ENCODE data around the gene HMG20A. TPM values are rescaled to one million over a fixed set of nuclear protein-coding genes. Genes with fewer than 3 reads are reported as not detected.

Gene HMG20A
- total RNA-seq, 1 donor, result 30.8 TPM

- no peak overlapping the region for H3K4me2 ChIP-seq (ENCODE audit: insufficient read depth, low read length)
- no peak overlapping the region for H2AFZ ChIP-seq (ENCODE audit: low read length)
- peaks cover 8% of the 10 kb centered on the region for H3K27me3 ChIP-seq (ENCODE audit: insufficient read depth, low read length)
- no peaks in the 10 kb centered on the region for H3K9me3 ChIP-seq (ENCODE audit: low read depth, low read length)
- TF ChIP-seq CTCF (IDR thresholded peaks at IDR 0.05; ENCODE audit: extremely low read depth, low read depth, low read length), result no peak
- no peak for DNase-seq (ENCODE audit: insufficient read length, low spot score, missing footprints)
- H3K4me3 ChIP-seq (ENCODE audit: insufficient read depth, low read length), result no peak overlapping the region
- no peaks in the 10 kb centered on the region for H3K79me2 ChIP-seq (ENCODE audit: insufficient read depth, low read length)
- no peaks in the 10 kb centered on the region for H4K20me1 ChIP-seq (ENCODE audit: insufficient read depth, low read length)
- H3K27ac ChIP-seq (ENCODE audit: low read depth, low read length), result no peak overlapping the region
- no peaks in the 10 kb centered on the region for H3K36me3 ChIP-seq (ENCODE audit: insufficient read depth, low read length)
- peaks cover 7% of the 10 kb centered on the region for H3K4me1 ChIP-seq (ENCODE audit: insufficient read depth, low read length)
Observed at GRCh38 chr15:77532067-77532710, 111.5 kb downstream of the HMG20A start.

- Histone ChIP-seq H2AFZ (ENCODE audit: low read length) (no peak overlapping the region), H3K79me2 (ENCODE audit: insufficient read depth, low read length) (no peaks in the 10 kb centered on the region), H3K4me3 (ENCODE audit: insufficient read depth, low read length) (no peak overlapping the region), H3K4me1 (ENCODE audit: insufficient read depth, low read length) (no peaks in the 10 kb centered on the region), H3K4me2 (ENCODE audit: insufficient read depth, low read length) (no peak overlapping the region), H3K27ac (ENCODE audit: low read depth, low read length) (no peak overlapping the region), H3K27me3 (ENCODE audit: insufficient read depth, low read length) (peaks cover 8% of the 10 kb centered on the region), H3K9me3 (ENCODE audit: low read depth, low read length) (no peaks in the 10 kb centered on the region), H4K20me1 (ENCODE audit: insufficient read depth, low read length) (no peaks in the 10 kb centered on the region), H3K36me3 (ENCODE audit: insufficient read depth, low read length) (no peaks in the 10 kb centered on the region)
- DNase-seq (ENCODE audit: insufficient read length, low spot score, missing footprints), result no peak
- no peak for TF ChIP-seq CTCF (IDR thresholded peaks at IDR 0.05; ENCODE audit: extremely low read depth, low read depth, low read length)
Observed at GRCh38 chr15:77532846-77533245, 112.2 kb downstream of the HMG20A start.

- TF ChIP-seq CTCF (IDR thresholded peaks at IDR 0.05; ENCODE audit: extremely low read depth, low read depth, low read length), result no peak
- no peak overlapping the region for H3K4me3 ChIP-seq (ENCODE audit: insufficient read depth, low read length)
- H3K27ac ChIP-seq (ENCODE audit: low read depth, low read length), result no peak overlapping the region
- H3K4me2 ChIP-seq (ENCODE audit: insufficient read depth, low read length), result no peak overlapping the region
- no peak overlapping the region for H2AFZ ChIP-seq (ENCODE audit: low read length)
- no peaks in the 10 kb centered on the region for H3K36me3 ChIP-seq (ENCODE audit: insufficient read depth, low read length)
- DNase-seq (ENCODE audit: insufficient read length, low spot score, missing footprints), result no peak
- peaks cover 8% of the 10 kb centered on the region for H3K27me3 ChIP-seq (ENCODE audit: insufficient read depth, low read length)
- H3K9me3 ChIP-seq (ENCODE audit: low read depth, low read length), result no peaks in the 10 kb centered on the region
- no peaks in the 10 kb centered on the region for H3K79me2 ChIP-seq (ENCODE audit: insufficient read depth, low read length)
- no peaks in the 10 kb centered on the region for H4K20me1 ChIP-seq (ENCODE audit: insufficient read depth, low read length)
- no peaks in the 10 kb centered on the region for H3K4me1 ChIP-seq (ENCODE audit: insufficient read depth, low read length)
Observed at GRCh38 chr15:77533578-77534430, 113.1 kb downstream of the HMG20A start.

Other genes starting within 250 kb of the HMG20A start
- gene PEAK1, start 784 bp upstream of the HMG20A start, total RNA-seq, result 128 and 133 TPM in 2 replicates
- under 0.01 and 1.1 TPM in 2 replicates for gene LINGO1, start 212.0 kb downstream of the HMG20A start, total RNA-seq